NCI-H2081 (cell line): Measurements from ENCODE around the gene PSD4.

Source experiments
- DNase-seq, 2 experiments: peaks; one replicate each; lab custom pipeline; 2025; lab: John Stamatoyannopoulos, UW

The PSD4 gene

GRCh38 chr2:113167962-113168340 is 5.8 kb upstream of the PSD4 start:
- no peak for DNase-seq

DNA sequence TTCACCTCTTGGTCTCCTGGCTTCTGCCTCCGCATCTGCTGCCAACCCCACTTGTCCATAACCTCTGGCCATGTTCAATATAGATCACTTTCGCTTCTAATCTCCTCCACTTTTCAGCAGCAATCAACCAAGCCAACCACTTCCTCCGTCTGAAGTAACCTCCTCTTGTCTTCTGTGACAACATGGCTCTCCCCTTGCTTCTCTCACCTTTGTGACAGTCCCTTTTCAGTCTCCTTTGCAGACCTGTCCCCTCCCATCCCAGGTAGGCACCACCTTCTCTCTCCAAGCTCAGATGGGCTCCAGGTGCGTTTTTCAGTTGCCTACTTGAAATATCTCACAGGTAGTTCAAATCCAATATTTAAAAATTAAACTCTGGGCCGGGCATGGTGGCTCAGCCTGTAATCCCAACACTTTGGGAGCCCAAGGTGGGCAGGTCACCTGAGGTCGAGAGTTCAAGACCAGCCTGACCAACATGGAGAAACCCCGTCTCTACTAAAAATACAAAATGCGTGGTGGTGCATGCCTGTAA is 4.7 kb upstream of the PSD4 start:
- DNase-seq: no peak

- no peak for DNase-seq
Measured at GRCh38 chr2:113169586-113169985, 4.2 kb upstream of the PSD4 start.

DNA sequence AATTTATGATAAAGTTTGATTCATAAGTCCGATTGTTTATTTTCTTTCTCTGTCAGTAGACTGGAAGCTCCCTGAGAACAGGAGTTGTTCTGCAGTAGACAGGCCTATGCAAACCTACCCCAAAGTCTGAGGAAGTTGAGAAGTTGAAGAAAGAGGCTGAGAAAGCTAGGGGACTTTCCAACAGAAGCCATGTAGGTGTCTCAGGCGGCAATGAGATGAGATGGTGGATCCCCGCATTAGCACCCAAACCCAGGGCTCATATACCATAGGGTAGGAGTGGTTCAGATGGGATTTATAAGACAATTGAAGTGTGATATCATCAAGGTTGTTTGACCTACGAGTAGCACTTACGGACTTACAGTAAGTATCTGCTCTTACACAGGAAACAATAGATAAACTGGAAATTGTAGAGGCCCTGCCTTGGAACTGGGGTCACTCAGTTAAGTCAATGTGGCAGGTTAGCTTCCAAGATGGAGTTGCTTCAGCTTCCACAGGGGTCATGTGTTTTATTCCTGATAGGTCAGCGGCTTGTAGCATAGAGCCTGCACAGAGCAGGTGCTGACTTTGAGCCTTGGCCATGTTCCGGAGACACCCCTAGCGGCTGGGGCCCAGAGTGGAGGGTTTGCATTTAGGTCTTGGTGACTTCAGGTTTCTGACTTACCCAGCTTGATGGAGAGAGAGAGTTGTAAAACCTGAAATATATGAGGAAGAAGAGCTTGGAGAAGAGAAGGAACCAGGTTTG is 2.3 kb upstream of the PSD4 start:
- DNase-seq: no peak

DNA sequence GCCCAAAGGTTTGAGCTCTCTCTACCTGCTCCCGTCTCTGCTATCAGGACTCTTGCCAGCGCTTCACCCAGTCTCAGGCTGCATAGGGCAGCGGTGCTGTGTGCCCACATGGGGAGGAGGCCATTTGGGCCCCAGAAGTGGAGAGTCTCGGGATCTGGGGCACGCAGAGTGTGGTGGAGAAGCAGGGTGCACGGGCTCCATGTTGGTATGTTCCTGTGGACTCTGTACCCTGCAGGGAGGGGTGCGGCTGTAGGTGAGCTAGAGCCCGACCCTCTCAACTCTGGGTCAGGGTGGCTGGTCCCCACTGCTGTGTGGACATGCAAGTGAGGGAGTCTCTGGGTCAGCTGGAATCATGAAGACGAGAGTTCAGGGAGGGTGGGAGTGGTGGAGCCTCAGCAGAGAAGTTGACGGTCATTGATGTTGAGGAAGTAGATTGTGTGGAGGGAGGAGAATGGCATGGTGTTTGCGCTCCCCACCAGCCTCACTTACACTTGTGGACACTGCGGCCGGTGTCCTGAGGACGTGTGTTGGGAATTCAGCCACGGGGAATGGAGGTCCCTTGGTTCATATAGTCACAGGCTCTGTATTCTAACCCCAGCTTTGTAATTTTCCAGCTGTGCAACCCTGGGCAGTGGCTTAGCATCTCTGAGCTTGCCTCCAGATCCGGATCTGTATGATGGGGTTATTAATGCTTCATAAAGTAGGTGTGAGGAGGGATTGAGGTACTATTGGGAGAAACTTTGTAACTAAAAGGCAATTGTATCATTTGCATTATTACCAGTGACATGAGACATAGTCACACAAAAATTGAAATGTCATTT is 840 bp upstream of the PSD4 start:
- no peak for DNase-seq

DNA sequence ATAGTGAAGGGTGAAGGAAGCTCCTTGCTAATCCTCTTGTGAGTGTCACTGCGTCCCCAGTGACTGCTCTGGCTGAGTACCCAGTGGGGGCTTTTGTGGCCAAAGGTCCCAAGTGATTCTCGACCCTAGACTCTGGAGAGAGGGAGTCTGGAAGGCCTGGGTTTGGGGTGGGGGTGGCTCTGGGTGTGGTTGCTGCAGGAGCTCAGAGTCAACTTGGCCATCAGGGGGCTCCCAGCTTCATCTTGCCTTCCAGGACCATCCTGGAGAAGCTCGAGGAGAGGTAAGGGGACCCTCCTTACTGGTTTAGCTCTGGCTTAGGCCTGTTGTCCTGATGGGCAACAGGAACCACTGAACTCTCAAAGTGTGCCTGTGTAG is 592 bp downstream of the PSD4 start:
- no peak for DNase-seq

- DNase-seq: no peak
Measured at GRCh38 chr2:113175042-113175628, 1.4 kb downstream of the PSD4 start.

GRCh38 chr2:113175736-113176695 is 2.2 kb downstream of the PSD4 start:
- no peak for DNase-seq

DNA sequence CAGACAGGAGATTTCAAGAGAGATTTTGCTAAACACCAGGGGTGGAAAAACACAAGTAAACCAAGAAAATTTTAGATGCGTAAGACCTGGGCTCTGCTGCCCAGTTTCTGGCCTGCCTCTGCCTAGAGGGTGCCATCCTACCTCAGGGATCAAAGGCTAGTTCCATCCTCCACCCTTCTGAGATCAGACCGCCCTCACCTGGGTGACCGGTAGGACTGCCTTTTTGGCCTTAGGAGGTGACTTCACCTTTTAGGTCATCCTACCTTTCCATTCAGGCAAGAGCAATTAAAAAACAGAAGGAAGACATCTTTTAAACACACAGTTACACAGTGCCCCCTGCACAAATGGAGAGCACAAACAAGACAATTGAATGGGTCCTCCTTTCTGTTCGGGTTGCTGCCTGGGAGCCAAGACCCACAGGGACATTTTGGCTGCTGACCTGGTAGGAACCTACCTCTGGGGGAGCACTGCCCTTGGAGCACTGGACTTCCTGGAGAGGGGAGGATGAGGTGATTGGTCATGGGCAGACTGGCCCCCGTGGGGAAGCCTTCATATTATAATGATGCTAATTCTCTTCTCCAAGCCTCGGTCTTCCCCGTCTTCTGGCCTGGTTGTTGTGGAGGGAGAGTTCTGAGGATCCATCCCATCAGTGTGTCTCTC is 3.1 kb downstream of the PSD4 start:
- no peak for DNase-seq

GRCh38 chr2:113178069-113178746 is 4.4 kb downstream of the PSD4 start:
- no peak for DNase-seq

DNA sequence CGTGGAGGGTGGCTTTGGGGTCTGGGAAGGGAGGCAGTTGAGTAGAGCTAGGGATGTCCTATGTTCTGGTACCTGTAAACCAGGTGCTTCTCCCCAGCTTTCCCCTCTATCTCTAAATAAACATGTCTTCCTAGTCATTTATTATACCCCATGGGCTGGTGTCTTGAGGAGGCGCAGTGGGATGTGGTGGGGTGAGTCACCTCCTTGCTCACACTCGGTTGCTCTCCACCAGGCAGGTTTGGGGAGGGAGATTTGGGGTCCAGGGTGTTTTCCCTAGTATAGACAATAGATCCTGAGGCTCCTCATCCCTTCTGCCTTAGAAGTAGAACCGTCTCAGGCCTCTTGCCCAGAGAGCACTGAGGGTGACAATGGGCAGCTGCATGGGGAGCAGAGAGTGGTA is 5.1 kb downstream of the PSD4 start:
- no peak for DNase-seq

GRCh38 chr2:113179446-113180045 is 5.8 kb downstream of the PSD4 start:
- DNase-seq: no peak

DNA sequence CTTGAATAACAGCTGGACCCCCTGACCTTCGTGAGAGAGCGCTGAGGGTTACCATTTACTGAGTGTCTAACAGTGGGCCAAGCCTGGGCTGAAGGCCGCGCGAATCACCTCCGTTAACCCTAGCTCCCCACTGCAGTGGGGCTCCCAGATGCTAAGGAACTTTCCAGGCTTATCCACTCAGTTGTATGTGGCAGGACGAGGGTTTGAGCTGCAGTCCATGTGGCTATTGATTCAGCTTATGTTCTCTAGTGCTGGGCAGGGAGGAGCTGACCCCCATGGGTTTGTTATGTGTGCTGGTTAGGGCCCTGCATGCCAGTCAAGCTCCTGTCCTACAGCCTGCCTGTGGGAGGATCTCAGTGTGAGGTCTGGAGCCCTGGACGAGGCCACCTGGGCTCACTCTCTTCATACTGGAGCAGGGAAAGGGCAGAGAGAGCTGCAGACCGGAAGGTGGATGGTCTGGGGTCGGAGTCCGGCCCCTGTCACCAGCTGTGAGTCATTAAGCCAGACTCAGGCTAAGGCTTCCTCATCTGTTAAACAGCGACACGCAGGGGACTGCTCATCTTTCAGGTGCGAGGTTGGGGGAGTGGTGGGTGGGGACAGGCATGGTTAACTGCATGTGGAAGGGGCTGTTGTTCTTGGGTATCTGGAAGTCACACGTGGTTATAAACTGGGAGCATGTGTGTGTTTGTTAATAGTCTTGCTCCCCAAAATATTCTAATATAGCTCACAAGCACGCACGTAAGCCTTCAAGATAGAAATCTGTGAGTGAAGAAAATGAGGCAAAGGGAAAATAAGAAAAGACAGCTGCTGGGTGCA is 6.6 kb downstream of the PSD4 start:
- DNase-seq: no peak

GRCh38 chr2:113181258-113182051 is 7.7 kb downstream of the PSD4 start:
- DNase-seq: no peak

GRCh38 chr2:113182471-113183260 is 8.9 kb downstream of the PSD4 start:
- DNase-seq: no peak

GRCh38 chr2:113183264-113183663 is 9.5 kb downstream of the PSD4 start:
- no peak for DNase-seq

DNA sequence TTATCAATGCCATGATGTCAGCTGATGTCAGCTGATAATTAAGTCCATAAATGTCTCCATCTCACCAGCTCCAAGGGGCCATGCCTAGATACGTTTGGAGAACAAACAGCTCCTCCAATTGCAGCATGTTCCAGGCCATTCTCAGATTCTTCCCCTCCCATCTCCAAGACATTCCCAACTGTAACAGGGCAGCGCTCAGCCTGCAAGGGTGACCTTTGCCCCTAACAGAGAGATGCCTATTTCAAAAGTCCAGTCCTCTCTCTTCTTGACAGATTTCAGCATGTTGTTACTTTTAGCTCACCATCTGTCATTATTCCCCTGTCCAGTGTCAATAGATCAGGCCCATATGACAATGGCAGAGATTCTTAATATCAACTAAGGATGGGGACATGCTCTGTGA is 9.9 kb downstream of the PSD4 start:
- DNase-seq: no peak
